OCI-LY7 (cell line): ENCODE results near the gene SEPHS1. TPM values are rescaled to one million over a fixed set of nuclear protein-coding genes. Genes with fewer than 3 reads are reported as not detected.
A peak's percentile ranks its signal among the peaks of the same experiment; 100 is the strongest.

Source experiments
- BruUV-seq: library from RNA; stranded (reverse); fragments of 400-500 nt; replicated peaks from 2 replicates; lab custom pipeline; 2021; lab: Mats Ljungman, UMichigan
- CTCF ChIA-PET: fragments of 300-600 bp; sonication (Branson Sonifier 250); formaldehyde crosslinking; loops from one replicate; lab custom pipeline; 2022; ENCODE audit warnings: antibody characterized with exemption; ENCODE audit not compliant: unreplicated experiment; lab: Charles Lee
- POLR2A ChIA-PET: fragments of 300-600 bp; sonication (Branson Sonifier 250); formaldehyde crosslinking; loops from one replicate; lab custom pipeline; 2022; ENCODE audit warnings: antibody characterized with exemption; lab: Charles Lee
- DNase-seq: peaks from one replicate; pipeline ENCODE4 v3.0.0-alpha.2; 2015; ENCODE audit warnings: low spot score
- H2AFZ ChIP-seq: fragments of 200-600 bp; sonication (generic), shearing (Covaris generic); 2 replicates; pipeline ENCODE4 v1.6.1; 2014; ENCODE audit warnings: mild to moderate bottlenecking, antibody characterized with exemption, low read length, moderate library complexity
- H3K27ac ChIP-seq: fragments of 200-600 bp; sonication (generic); 2 replicates; pipeline ENCODE4 v1.5.1; 2014; ENCODE audit warnings: mixed run types, low read depth, mild to moderate bottlenecking, moderate library complexity, low read length, inconsistent platforms; ENCODE audit not compliant: poor library complexity, severe bottlenecking
- H3K36me3 ChIP-seq: fragments of 200-600 bp; sonication (generic); 2 replicates; pipeline ENCODE4 v1.6.1; 2014; ENCODE audit warnings: mild to moderate bottlenecking, antibody characterized with exemption, low read length, moderate library complexity, mixed read lengths; ENCODE audit not compliant: insufficient read depth
- H3K4me1 ChIP-seq: fragments of 200-600 bp; sonication (generic); 2 replicates; pipeline ENCODE4 v1.5.1; 2014; ENCODE audit warnings: mild to moderate bottlenecking, low read length; ENCODE audit not compliant: insufficient read depth, poor library complexity, severe bottlenecking
- H3K4me2 ChIP-seq: fragments of 200-600 bp; sonication (generic); 2 replicates; pipeline ENCODE4 v1.6.1; 2014; ENCODE audit warnings: mild to moderate bottlenecking, low read length
- H3K4me3 ChIP-seq: fragments of 200-600 bp; sonication (generic); 2 replicates; pipeline ENCODE4 v1.5.1; 2014; ENCODE audit warnings: mild to moderate bottlenecking, low read depth, low read length; ENCODE audit not compliant: poor library complexity, severe bottlenecking
- H3K79me2 ChIP-seq: fragments of 200-600 bp; sonication (generic); 2 replicates; pipeline ENCODE4 v1.6.1; 2016; ENCODE audit warnings: low read depth, mild to moderate bottlenecking, low read length, moderate library complexity, mixed read lengths; ENCODE audit not compliant: insufficient read depth
- H3K9me2 ChIP-seq: fragments of 200-600 bp; sonication (generic); 2 replicates; pipeline ENCODE4 v1.6.1; 2016; ENCODE audit warnings: mild to moderate bottlenecking, low read length, mixed read lengths; ENCODE audit not compliant: insufficient read depth
- H3K9me3 ChIP-seq: fragments of 200-600 bp; sonication (generic); 2 replicates; pipeline ENCODE4 v1.6.1; 2014; ENCODE audit warnings: mild to moderate bottlenecking, mixed run types, low read length, mixed read lengths
- H4K20me1 ChIP-seq: fragments of 200-600 bp; sonication (generic); 2 replicates; pipeline ENCODE4 v1.6.1; 2014; ENCODE audit warnings: mild to moderate bottlenecking, antibody characterized with exemption, low read length, moderate library complexity, mixed read lengths; ENCODE audit not compliant: insufficient read depth
- EZH2phosphoT487 ChIP-seq: fragments of 200-600 bp; sonication (generic); IDR thresholded peaks from 2 replicates; pipeline ENCODE4 v1.6.1; 2018; ENCODE audit warnings: low read depth, borderline replicate concordance, mild to moderate bottlenecking, mixed run types, antibody characterized with exemption, low read length, moderate library complexity, mixed read lengths
- intact Hi-C: fragments of 100-400 bp; cut with micrococcal nuclease; formaldehyde crosslinking; loops from one replicate; pipeline ENCODE4 v1.10.0; 2022; ENCODE audit not compliant: unreplicated experiment
- total RNA-seq, 2 experiments: library from RNA; depleted of rRNA in 1 of 2; stranded (reverse); fragments of >200 nt in 1 of 2; shearing (Covaris generic) in 1 of 2; gene quantifications; 2 replicates each; pipeline ENCODE4 v1.2.3, GENCODE V29; 2014 to 2022
- TF ChIP-seq, protein P1 (sequence below): fragments of 200-600 bp; sonication (generic); conservative IDR thresholded peaks from 2 replicates; pipeline ENCODE4 v1.5.1; 2014; ENCODE audit warnings: mild to moderate bottlenecking, antibody characterized with exemption, low read length, moderate library complexity, mixed read lengths

SEPHS1 gene
- total RNA-seq, 2 experiments from 2014 or later = 72.7 to 113 TPM

DNA sequence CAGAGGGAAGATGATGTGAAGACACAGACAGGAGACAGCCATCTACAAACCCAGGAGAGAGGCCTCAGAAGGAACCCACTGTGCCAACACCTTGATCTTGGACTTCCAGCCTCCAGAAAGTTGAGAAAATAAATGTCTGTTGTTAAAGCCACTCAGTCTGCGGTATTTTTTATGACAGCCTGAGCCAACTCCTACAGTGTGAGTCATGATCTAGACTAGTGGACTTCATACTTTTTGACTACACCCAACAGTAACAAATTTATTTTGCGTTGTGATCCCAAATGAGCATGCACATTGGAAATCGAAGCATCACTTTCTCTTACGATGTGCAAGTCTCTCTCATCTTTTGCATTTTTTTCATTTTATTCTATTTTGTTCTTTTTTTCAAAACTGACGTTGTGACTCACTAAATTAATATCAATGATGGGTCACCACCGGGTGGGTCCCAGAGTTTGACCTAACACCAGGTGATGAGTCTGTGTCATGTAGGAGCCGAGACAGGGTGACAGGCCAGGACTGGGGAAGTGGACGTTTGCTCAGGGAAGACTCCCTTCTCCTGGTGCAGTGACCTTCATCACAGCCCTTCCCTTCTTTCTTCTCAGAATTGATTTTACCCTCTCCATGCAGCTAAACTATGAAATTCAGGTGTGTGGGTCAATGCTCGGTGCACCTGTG, 77.1 kb downstream of the SEPHS1 start:
- Histone ChIP-seq H2AFZ (peak overlapping the region; percentile 75), H3K4me1 (peaks cover 55% of the 10 kb centered on the region), H4K20me1 (no peaks in the 10 kb centered on the region), H3K4me3 (peak overlapping the region; percentile 41), H3K27ac (peak overlapping the region; percentile 97), H3K9me2 (no peaks in the 10 kb centered on the region), H3K4me2 (peak overlapping the region; percentile 64), H3K9me3 (no peaks in the 10 kb centered on the region), H3K79me2 (no peaks in the 10 kb centered on the region), H3K36me3 (no peaks in the 10 kb centered on the region)
- TF ChIP-seq EZH2phosphoT487 = no peak
- TF ChIP-seq, protein P1, sequence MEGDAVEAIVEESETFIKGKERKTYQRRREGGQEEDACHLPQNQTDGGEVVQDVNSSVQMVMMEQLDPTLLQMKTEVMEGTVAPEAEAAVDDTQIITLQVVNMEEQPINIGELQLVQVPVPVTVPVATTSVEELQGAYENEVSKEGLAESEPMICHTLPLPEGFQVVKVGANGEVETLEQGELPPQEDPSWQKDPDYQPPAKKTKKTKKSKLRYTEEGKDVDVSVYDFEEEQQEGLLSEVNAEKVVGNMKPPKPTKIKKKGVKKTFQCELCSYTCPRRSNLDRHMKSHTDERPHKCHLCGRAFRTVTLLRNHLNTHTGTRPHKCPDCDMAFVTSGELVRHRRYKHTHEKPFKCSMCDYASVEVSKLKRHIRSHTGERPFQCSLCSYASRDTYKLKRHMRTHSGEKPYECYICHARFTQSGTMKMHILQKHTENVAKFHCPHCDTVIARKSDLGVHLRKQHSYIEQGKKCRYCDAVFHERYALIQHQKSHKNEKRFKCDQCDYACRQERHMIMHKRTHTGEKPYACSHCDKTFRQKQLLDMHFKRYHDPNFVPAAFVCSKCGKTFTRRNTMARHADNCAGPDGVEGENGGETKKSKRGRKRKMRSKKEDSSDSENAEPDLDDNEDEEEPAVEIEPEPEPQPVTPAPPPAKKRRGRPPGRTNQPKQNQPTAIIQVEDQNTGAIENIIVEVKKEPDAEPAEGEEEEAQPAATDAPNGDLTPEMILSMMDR = no peak
- ChIA-PET POLR2A (interaction anchor here (1.6 to 2.5 kb wide), 2 partner anchors 32 to 45 kb away, joined by 5 to 11 read pairs; no protein-coding TSS in a partner anchor), CTCF (no interaction called here)
- no TSS peak for BruUV-seq
- intact Hi-C loops = loop anchor here (1.0 kb wide), 1 partner anchor 31 kb away; no protein-coding TSS in a partner anchor
- no peak for DNase-seq

DNA sequence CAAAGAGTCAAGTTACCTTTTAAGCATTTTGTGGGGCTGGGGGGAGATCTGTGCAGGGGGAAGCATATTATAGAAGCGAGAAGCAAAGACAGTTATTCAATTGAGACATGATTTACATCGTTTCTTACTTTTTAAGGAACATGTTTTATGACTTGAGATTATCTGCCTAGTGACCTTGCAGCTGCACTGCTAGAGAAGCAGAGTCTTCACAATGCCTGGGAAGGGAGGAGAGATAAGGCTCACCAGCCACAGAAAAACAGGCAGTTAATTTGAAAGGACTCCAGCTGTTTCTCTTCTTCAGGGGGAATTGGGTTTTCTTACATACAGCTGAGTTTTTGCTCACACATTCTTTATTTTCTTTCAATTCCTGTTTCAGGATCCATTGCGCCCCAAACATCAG, 79.3 kb downstream of the SEPHS1 start:
- intact Hi-C loops = no loop called here
- Histone ChIP-seq H3K9me3 (no peaks in the 10 kb centered on the region), H3K79me2 (no peaks in the 10 kb centered on the region), H4K20me1 (no peaks in the 10 kb centered on the region), H3K27ac (peak overlapping the region; percentile 97), H2AFZ (peak overlapping the region; percentile 57), H3K9me2 (no peaks in the 10 kb centered on the region), H3K36me3 (no peaks in the 10 kb centered on the region), H3K4me2 (no peak overlapping the region), H3K4me3 (no peak overlapping the region), H3K4me1 (peaks cover 59% of the 10 kb centered on the region)
- DNase-seq = peak; percentile 45
- TF ChIP-seq, protein P1 = no peak
- TF ChIP-seq EZH2phosphoT487 = no peak
- ChIA-PET CTCF (no interaction called here), POLR2A (interaction anchor here (0.6 kb wide), 1 partner anchor 297 kb away, joined by 3 read pairs; no protein-coding TSS in a partner anchor)
- BruUV-seq = no TSS peak

DNA sequence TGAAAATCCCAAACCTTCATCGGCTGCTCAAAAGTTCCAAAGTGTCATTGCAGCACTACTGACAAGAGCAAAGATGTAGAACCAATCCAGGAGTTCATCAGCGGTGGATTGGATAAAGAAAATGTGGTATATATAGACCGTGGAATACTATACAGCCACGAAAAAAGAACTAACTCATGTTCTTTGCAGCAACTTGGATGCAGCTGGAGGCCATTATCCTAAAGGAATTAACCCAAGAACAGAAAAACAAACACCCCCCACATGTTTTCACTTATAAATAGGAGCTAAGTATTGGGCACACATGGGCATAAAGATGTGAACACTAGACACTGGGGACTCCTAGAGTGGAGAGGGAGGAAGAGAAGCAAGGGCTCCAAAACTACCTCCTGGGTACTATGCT, 79.8 kb downstream of the SEPHS1 start:
- Histone ChIP-seq H2AFZ (no peak overlapping the region; the same call in 1 of the 2 replicates), H3K36me3 (no peaks in the 10 kb centered on the region), H3K4me2 (no peak overlapping the region), H4K20me1 (no peaks in the 10 kb centered on the region), H3K27ac (peak overlapping the region; percentile 97), H3K4me1 (peaks cover 55% of the 10 kb centered on the region), H3K9me3 (no peaks in the 10 kb centered on the region), H3K4me3 (no peak overlapping the region), H3K9me2 (no peaks in the 10 kb centered on the region), H3K79me2 (no peaks in the 10 kb centered on the region)
- TF ChIP-seq, protein P1 = no peak
- TF ChIP-seq EZH2phosphoT487 = no peak
- POLR2A ChIA-PET = interaction anchor here (0.6 kb wide), 1 partner anchor 297 kb away, joined by 3 read pairs; no protein-coding TSS in a partner anchor
- CTCF ChIA-PET = no interaction called here
- DNase-seq = no peak
- intact Hi-C loops = no loop called here
- BruUV-seq = no TSS peak
